ENCODE results near the gene PPIA. TPM values are rescaled to one million over a fixed set of nuclear protein-coding genes. Genes with fewer than 3 reads are reported as not detected.
A peak's percentile ranks its signal among the peaks of the same experiment; 100 is the strongest.

The PPIA gene
- polyA plus RNA-seq, 3 donors: 1,614 to 2,276 (median 2,037) TPM

DNA sequence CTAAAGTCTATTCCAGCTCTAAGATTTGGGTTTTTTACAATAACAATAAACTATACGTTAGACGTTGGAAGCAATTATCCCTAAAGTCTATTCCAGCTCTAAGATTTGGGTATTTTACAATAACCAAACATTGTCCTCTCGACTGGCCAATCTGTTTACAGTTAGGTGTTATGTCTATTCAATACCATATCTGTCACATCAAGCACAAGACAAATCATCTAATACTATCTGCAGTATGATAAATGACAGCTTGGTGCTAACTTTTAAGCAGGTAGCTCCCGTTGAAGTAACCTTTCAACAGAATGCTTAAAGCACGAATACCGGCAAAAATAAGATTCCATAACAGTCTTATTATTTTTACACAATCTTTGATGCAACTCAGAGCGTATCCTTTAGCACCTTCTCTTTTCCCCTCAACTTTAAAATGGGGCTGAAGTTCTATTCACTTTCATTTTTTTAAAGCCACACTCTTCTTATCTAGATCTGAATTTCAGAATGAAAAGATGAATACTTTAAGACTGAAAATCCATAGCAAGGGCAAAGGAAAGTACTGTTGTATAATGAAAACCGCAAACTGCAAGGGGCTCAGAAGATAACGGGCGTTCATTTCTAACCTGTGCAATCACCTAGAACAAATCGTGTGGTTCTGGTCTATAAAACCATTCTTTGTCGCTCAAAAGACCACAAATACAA lies 50.5 kb downstream of the PPIA start:
- peaks cover 63% of the 10 kb centered on the region for H3K79me2 ChIP-seq (ENCODE audit: insufficient read depth, low read length)
- peaks cover 5 to 7% of the 10 kb centered on the region in 2 donors for H3K36me3 Mint-ChIP-seq
- peaks cover 41 to 58% of the 10 kb centered on the region in 2 donors for H3K4me1 ChIP-seq (ENCODE audit: control insufficient read depth in 1 of 2, insufficient read depth in 2 of 2, low read length in 2 of 2)
- peaks cover 52% of the 10 kb centered on the region for H3K4me1 Mint-ChIP-seq
- peak overlapping the region; percentile 88 to 92 for H3K27ac ChIP-seq (ENCODE audit: low read depth in 1 of 2, low read length in 2 of 2)
- H4K20me1 ChIP-seq (ENCODE audit: insufficient read depth, low read length): peaks cover 37% of the 10 kb centered on the region
- DNase-seq: no peak
- intact Hi-C loops (cut with micrococcal nuclease): loop anchor here (5.0 to 10.0 kb wide), 7 partner anchors 40 to 802 kb away; partner anchors contain the start of genes DBNL (in 1 of the 2), PPIA (in 1 of the 2), PURB (in 1 of the 2) and TMED4 (in 1 of the 2)
- TF ChIP-seq, protein P1, sequence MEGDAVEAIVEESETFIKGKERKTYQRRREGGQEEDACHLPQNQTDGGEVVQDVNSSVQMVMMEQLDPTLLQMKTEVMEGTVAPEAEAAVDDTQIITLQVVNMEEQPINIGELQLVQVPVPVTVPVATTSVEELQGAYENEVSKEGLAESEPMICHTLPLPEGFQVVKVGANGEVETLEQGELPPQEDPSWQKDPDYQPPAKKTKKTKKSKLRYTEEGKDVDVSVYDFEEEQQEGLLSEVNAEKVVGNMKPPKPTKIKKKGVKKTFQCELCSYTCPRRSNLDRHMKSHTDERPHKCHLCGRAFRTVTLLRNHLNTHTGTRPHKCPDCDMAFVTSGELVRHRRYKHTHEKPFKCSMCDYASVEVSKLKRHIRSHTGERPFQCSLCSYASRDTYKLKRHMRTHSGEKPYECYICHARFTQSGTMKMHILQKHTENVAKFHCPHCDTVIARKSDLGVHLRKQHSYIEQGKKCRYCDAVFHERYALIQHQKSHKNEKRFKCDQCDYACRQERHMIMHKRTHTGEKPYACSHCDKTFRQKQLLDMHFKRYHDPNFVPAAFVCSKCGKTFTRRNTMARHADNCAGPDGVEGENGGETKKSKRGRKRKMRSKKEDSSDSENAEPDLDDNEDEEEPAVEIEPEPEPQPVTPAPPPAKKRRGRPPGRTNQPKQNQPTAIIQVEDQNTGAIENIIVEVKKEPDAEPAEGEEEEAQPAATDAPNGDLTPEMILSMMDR (IDR thresholded peaks at IDR 0.05): no peak
- peak overlapping the region; percentile 79 to 98 (median 89) for H3K4me3 ChIP-seq (replicated peaks in 1 of 3; ENCODE audit: low read depth in 2 of 3, low read length in 3 of 3)
- H3K9me3 Mint-ChIP-seq: no peaks in the 10 kb centered on the region
- H3K27ac Mint-ChIP-seq: peak overlapping the region; percentile 95 to 99 (median 98)
- H2AFZ ChIP-seq (ENCODE audit: insufficient read depth, low read depth, low read length, poor library complexity, severe bottlenecking): peak overlapping the region; percentile 55
- no peaks in the 10 kb centered on the region for H3K9me3 ChIP-seq (replicated peaks in 1 of 2; ENCODE audit: control insufficient read depth in 1 of 2, insufficient read depth in 1 of 2, low read length in 2 of 2)
- peak overlapping the region; percentile 91 to 98 for H3K4me3 Mint-ChIP-seq
- no peaks in the 10 kb centered on the region for H3K27me3 Mint-ChIP-seq (ENCODE audit: low read depth in 3 of 3)
- H3K36me3 ChIP-seq (replicated peaks in 1 of 2; ENCODE audit: control insufficient read depth in 1 of 2, insufficient read depth in 2 of 2, low read length in 2 of 2): no peaks in the 10 kb centered on the region
- peak overlapping the region; percentile 95 for H3K4me2 ChIP-seq (replicated peaks; ENCODE audit: extremely low read depth, low read length, poor library complexity, severe bottlenecking)
- H3K9ac ChIP-seq (ENCODE audit: insufficient read depth, low read length, poor library complexity, severe bottlenecking): peak overlapping the region; percentile 78
- H3K27me3 ChIP-seq (ENCODE audit: control insufficient read depth in 2 of 2, insufficient read depth in 2 of 2, low read length in 2 of 2): no peaks in the 10 kb centered on the region
- WGBS (ENCODE audit: insufficient coverage): 0% methylated on average over 9 of the region's 12 CpGs

DNA sequence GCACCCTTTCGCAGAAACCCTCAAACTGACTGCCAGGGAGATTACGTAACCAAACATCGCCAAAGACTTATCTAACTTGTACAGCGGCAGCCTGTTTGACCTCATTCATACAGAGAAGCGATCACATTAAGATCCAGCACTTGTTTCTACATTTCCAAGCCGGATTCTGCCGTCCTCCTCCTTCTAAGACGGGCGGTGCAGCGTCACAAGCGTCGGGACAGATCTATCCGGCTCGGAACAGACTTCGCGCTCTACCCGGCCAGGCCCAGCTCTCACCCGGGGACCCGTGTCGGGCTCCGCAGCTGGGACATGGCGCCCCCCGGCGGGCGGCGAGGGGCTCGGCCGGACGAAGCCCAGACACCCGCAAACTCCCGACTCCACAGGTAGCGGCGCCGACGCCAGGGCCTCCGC lies 51.0 kb downstream of the PPIA start:
- Mint-ChIP-seq H3K27ac (peak overlapping the region; percentile 95 to 99 (median 98)), H3K36me3 (peaks cover 2 to 4% of the 10 kb centered on the region in 2 donors), H3K4me1 (peaks cover 48% of the 10 kb centered on the region), H3K9me3 (no peaks in the 10 kb centered on the region), H3K4me3 (peak overlapping the region; percentile 91 to 98), H3K27me3 (ENCODE audit: low read depth in 3 of 3) (no peaks in the 10 kb centered on the region)
- Histone ChIP-seq H3K79me2 (ENCODE audit: insufficient read depth, low read length) (peaks cover 57% of the 10 kb centered on the region), H3K27me3 (ENCODE audit: control insufficient read depth in 2 of 2, insufficient read depth in 2 of 2, low read length in 2 of 2) (no peaks in the 10 kb centered on the region), H3K4me1 (ENCODE audit: control insufficient read depth in 1 of 2, insufficient read depth in 2 of 2, low read length in 2 of 2) (peaks cover 36 to 53% of the 10 kb centered on the region in 2 donors), H3K9ac (ENCODE audit: insufficient read depth, low read length, poor library complexity, severe bottlenecking) (peak overlapping the region; percentile 78), H2AFZ (ENCODE audit: insufficient read depth, low read depth, low read length, poor library complexity, severe bottlenecking) (peak overlapping the region; percentile 55), H4K20me1 (ENCODE audit: insufficient read depth, low read length) (peaks cover 36% of the 10 kb centered on the region), H3K9me3 (replicated peaks in 1 of 2; ENCODE audit: control insufficient read depth in 1 of 2, insufficient read depth in 1 of 2, low read length in 2 of 2) (no peaks in the 10 kb centered on the region), H3K4me3 (replicated peaks in 1 of 3; ENCODE audit: low read depth in 2 of 3, low read length in 3 of 3) (peak overlapping the region; percentile 79 to 98 (median 89)), H3K36me3 (replicated peaks in 1 of 2; ENCODE audit: control insufficient read depth in 1 of 2, insufficient read depth in 2 of 2, low read length in 2 of 2) (no peaks in the 10 kb centered on the region), H3K27ac (ENCODE audit: low read depth in 1 of 2, low read length in 2 of 2) (peak overlapping the region; percentile 88 to 92), H3K4me2 (replicated peaks; ENCODE audit: extremely low read depth, low read length, poor library complexity, severe bottlenecking) (peak overlapping the region; percentile 95)
- WGBS (ENCODE audit: insufficient coverage): 0% methylated on average over 36 of the region's 36 CpGs
- intact Hi-C loops (cut with micrococcal nuclease): loop anchor here (5.0 to 10.0 kb wide), 7 partner anchors 40 to 803 kb away; partner anchors contain the start of genes DBNL (in 1 of the 2), PPIA (in 1 of the 2), PURB (in 1 of the 2) and TMED4 (in 1 of the 2)
- peak; percentile 73 to 82 (median 82) for DNase-seq
- TF ChIP-seq, protein P1 (IDR thresholded peaks at IDR 0.05): peak; percentile 93
